SKM-1 (cell line): ENCODE measurements around the gene AWAT1.
"Not testable (repeated sequence)": the region's sequence is repeated elsewhere in the genome, so short reads cannot be mapped to it uniquely, and the experiment has no call there.

Experiments
- DNase-seq: peaks from one replicate; lab custom pipeline; 2025; ENCODE audit not compliant: unreplicated experiment; lab: John Stamatoyannopoulos, UW

The AWAT1 gene

DNA sequence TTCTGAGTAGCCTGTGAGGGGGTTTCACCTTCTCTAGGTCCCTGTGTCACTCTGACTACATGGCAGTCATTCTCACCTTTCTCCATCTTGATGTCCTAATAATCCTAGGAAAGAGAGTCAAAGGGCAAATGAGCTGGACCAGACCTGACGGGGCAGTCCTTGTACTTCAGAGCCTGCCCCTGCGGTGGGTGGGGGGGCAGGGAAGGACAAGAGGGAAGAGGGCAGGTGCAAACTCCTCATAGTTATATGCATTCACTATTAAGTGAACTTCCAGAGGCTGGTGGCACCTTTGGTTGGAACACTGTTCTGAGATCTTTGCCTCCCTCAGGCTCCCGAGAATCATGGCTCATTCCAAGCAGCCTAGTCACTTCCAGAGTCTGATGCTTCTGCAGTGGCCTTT, at the start of gene AWAT1:
AWAT1 (plus strand) TSS at position 301 of the 400 bp plus-strand sequence; CDS start at position 342, 41 bp downstream.
- DNase-seq: no peak

GRCh38 chrX:70190225-70190624, 44.2 kb upstream of the AWAT1 start:
- DNase-seq: no peak

GRCh38 chrX:70196961-70197720, 37.3 kb upstream of the AWAT1 start:
- peak; percentile 1 for DNase-seq

GRCh38 chrX:70201732-70202131, 32.7 kb upstream of the AWAT1 start:
- DNase-seq: no peak

DNA sequence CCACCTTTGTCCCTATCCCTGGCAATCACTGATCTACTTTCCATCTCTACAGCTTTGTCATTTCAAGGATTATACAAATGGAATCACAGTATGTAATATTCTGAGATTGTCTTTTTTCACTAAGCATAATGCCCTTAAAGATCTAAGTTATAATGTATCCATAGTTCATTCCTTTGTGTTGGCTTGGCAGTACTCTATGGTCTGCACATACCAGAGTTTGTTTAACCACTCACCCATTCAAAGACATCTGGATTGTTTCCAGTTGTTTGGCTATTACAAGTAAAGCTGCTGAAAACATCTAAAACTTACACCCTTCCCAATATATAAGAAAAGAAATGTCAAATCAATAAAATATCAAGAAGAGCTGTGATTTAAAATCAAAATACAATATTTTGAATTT, 26.0 kb upstream of the AWAT1 start:
- no peak for DNase-seq

DNA sequence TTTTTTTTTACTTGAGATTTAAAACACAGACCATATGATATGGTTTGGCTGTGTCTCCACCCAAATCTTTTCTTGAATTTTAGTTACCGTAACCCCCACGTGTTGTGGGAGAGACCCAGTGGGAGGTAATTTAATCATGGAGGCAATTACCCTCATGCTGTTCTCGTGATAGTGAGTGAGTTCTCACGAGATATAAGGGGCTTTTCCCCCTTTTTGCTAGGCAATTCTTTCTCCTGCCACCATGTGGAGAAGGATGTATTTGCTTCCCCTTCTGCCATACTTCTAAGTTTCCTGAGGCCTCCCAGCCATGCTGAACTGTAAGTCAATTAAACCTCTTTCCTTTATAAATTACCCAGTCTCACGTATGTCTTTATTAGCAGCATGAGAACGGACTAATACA, 24.9 kb upstream of the AWAT1 start:
- not testable (repeated sequence) for DNase-seq

GRCh38 chrX:70219938-70220764, 14.3 kb upstream of the AWAT1 start:
- no peak for DNase-seq

- no peak for DNase-seq
Observed at GRCh38 chrX:70226048-70226447, 8.4 kb upstream of the AWAT1 start.

DNA sequence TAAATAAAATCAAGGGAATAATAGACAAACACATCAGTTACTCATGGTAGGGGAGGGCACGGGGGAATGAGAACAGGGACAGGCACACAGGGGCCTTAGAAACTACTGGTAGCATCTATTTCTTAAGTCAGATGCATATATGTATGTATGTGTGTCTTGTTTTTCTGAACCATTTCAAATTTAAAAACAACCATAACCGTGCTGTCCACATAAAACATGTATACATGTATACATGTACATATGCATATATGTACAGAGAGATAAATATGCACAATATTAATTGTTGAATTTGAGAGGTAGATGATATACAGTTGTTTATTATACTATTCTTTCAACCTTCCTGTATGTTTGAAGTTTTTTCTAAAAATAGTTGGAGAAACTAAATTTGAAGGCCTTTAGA, 7.8 kb upstream of the AWAT1 start:
- no peak for DNase-seq

GRCh38 chrX:70231666-70232065, 2.8 kb upstream of the AWAT1 start:
- DNase-seq: no peak

GRCh38 chrX:70240751-70241150, 6.3 kb downstream of the AWAT1 start:
- no peak for DNase-seq

GRCh38 chrX:70241501-70241900, 7.0 kb downstream of the AWAT1 start:
- no peak for DNase-seq

- DNase-seq: not testable (repeated sequence)
Observed at GRCh38 chrX:70243601-70244000, 9.1 kb downstream of the AWAT1 start.

GRCh38 chrX:70244881-70245280, 10.4 kb downstream of the AWAT1 start:
- DNase-seq: no peak

DNA sequence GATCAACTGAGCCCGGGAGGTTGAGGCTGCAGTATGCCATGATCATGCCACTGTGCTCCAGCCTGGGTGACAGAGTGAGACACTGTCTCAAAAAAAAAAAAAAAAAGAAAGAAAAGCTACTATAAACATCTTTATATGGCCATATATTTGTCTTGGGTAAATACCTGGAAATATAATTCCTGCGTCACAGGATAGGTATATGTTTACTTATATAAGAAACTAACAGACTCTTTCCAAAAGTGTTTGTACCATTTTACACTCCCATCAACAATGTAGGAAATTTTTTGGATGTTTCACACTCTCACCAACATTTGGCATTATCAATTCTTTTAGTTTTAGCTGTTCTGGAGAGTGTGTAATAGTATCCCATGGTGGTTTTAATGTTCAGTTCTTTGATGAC, 12.8 kb downstream of the AWAT1 start:
- no peak for DNase-seq

- no peak for DNase-seq
Observed at GRCh38 chrX:70252491-70252890, 18.0 kb downstream of the AWAT1 start.

GRCh38 chrX:70253377-70254062, 19.1 kb downstream of the AWAT1 start:
- DNase-seq: no peak

- DNase-seq: no peak
Observed at GRCh38 chrX:70254063-70254400, 19.6 kb downstream of the AWAT1 start.

GRCh38 chrX:70254909-70255308, 20.5 kb downstream of the AWAT1 start:
- DNase-seq: no peak

DNA sequence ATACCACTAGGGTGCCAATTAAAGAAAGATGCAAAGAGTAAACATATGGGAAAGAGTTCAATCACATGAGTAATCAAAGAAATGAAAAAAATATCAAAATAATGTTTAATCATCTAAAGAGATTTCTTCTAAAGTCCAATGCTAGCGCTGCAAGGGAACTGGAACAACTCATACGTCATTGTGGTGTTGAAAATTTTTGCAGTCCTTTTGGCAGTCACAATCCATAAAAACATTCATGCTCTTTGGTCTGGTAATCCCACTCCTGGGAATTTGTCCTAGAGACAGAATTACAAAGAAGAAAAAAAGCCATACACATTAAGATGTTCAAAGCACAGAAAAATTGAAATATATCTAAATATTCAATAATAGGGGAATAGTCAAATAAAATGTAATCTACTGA, 21.0 kb downstream of the AWAT1 start:
- no peak for DNase-seq

DNA sequence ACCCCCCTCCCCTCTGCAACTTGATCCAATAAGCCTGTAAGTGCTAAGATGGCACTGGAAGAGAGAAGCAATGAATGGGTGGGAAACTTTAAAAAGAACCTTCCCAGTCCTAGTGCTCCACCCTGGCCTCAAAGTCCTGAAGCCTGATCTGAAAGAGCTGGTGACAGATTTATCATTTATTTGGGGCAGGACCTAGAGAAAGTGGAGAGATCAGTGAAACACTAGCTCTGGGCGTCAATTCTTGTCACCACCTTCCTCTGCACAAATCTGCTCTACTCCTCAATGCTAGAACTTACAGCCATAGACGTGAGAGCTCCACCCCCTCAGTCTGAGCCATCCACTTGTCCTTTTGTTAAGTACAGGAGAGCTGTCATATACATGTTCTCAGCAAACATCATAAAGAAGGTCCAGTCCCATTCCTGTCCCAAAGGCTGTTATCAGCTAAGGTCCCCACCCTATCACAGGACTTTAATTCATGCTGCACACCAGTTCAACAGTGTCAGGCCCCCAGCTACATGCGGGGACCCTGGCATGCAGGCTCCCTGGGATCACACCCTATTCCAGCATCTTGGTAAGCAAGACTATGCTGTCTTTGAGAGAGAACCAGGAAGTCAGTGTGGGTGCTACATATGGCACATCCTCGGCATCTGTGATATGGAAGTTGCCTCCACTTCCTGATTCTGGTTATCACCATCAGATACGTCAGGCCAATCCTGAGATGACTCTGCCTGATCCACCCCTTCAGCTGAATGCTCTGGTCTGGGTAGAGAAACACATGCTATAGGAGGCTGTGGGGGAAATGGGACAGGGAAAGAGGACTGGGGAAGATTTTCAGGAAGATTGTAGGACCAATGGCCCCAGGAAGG, 23.2 kb downstream of the AWAT1 start:
- DNase-seq: no peak
